Right atrium auricular region (tissue), 2 donors: ENCODE results near the gene NFILZ. TPM values are rescaled to one million over a fixed set of nuclear protein-coding genes. Genes with fewer than 3 reads are reported as not detected.

Experiments used
- DNase-seq: peaks from one replicate; pipeline ENCODE4 v3.0.0-alpha.2; 2019; ENCODE audit warnings: low spot score
- H3K27ac ChIP-seq, 2 donors: fragments of 200-600 bp; sonication (generic); 1 replicate in 1 of 2; 2 replicates in 1 of 2; pipeline ENCODE4 v1.5.1; 2016 to 2019
- H3K27me3 ChIP-seq, 2 donors: fragments of 200-600 bp; sonication (generic); one replicate each; pipeline versions ENCODE4 v1.5.1 to v1.6.0; 2017 to 2019
- H3K36me3 ChIP-seq: fragments of 200-600 bp; sonication (generic); one replicate; pipeline ENCODE4 v1.5.1; 2016
- H3K4me1 ChIP-seq, 2 donors: fragments of 200-600 bp; sonication (generic); one replicate each; pipeline versions ENCODE4 v1.5.1 to v1.6.0; 2017 to 2019
- H3K4me3 ChIP-seq, 2 donors: fragments of 200-600 bp; sonication (generic); 1 replicate in 1 of 2; 2 replicates in 1 of 2; pipeline ENCODE4 v1.5.1; 2017 to 2019; ENCODE audit warnings: mild to moderate bottlenecking in 1 of 2, moderate library complexity in 1 of 2
- H3K9me3 ChIP-seq, 2 donors: fragments of 200-600 bp; sonication (generic); one replicate each; pipeline ENCODE4 v1.5.1; 2019
- total RNA-seq, 2 donors: library from RNA; depleted of rRNA; stranded (reverse); fragments of >200 nt; gene quantifications; one replicate each; pipeline ENCODE4 v1.1.0, GENCODE V29; 2016
- TF ChIP-seq, protein P1 (sequence below), 2 donors: fragments of 200-600 bp; sonication (generic); IDR thresholded peaks; one replicate each; pipeline ENCODE4 v1.5.1; 2019; ENCODE audit warnings: antibody characterized with exemption in 2 of 2

Gene NFILZ
- total RNA-seq, 2 donors from 2014 or later = not detected

DNA sequence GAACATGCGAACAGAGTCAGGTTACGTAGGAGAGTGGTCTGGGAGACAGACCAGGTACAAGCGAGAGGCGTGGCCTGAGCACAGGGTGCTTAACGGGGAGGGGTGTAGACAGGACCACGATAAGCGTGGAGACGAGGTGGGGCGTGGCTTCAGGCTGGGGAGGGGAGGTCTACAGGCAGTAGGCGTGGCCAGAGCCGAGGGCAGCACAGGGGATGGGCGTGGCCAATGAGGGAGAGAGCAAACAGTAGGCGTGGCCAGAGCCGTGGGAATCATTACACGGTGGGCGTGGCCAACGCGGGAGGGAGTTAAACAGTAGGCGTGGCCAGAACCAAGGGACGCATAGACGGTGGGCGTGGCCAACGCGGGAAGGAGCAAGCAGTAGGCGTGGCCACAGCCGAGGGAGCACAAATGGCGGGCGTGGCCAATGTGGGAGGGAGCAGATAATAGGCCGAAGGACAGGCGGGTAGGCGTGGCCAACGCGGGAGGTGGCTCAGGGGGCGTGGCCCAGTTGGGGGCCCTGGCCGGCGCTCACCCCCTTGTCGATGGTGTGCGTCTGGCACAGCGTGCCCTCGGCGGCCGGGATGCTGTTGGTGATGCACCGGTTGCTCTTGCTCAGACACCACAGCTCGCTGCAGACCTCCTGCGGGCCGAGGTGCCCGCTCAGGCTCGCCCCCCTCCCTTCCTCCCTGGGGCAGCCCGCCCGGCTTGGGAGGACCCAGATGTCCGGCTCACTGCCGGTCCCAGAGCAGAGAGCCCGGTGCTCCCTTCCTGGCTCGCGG is 38.0 kb upstream of the NFILZ start:
- DNase-seq = peak; percentile 98
- Histone ChIP-seq H3K9me3 (peaks cover 0 to 6% of the 10 kb centered on the region in 2 donors), H3K36me3 (peaks cover 6% of the 10 kb centered on the region), H3K4me1 (peaks cover 0 to 32% of the 10 kb centered on the region in 2 donors), H3K27ac (peak overlapping the region in 1 of 2 donors; percentile 29), H3K4me3 (peak overlapping the region; percentile 15 to 46), H3K27me3 (no peaks in the 10 kb centered on the region)
- TF ChIP-seq, protein P1, sequence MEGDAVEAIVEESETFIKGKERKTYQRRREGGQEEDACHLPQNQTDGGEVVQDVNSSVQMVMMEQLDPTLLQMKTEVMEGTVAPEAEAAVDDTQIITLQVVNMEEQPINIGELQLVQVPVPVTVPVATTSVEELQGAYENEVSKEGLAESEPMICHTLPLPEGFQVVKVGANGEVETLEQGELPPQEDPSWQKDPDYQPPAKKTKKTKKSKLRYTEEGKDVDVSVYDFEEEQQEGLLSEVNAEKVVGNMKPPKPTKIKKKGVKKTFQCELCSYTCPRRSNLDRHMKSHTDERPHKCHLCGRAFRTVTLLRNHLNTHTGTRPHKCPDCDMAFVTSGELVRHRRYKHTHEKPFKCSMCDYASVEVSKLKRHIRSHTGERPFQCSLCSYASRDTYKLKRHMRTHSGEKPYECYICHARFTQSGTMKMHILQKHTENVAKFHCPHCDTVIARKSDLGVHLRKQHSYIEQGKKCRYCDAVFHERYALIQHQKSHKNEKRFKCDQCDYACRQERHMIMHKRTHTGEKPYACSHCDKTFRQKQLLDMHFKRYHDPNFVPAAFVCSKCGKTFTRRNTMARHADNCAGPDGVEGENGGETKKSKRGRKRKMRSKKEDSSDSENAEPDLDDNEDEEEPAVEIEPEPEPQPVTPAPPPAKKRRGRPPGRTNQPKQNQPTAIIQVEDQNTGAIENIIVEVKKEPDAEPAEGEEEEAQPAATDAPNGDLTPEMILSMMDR (IDR thresholded peaks at IDR 0.05) = no peak

DNA sequence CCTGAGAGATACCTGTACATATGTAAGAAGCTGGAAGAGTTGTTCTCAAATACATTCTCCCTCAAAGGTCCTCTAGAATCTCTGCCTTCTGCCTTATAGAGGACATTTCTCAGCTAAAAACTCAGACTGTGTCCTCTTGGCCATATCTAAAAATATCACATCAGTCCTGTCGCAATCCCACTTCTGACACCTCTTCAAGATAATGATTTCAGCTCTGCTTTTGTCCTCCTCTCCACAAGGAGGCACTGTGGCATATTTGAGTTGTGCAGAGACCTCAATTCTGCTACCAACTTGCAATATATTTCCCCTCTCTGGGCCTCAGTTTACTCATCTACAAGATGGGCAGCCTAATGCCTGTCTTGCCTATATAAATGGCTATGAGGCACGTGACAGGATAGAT is 36.5 kb upstream of the NFILZ start:
- Histone ChIP-seq H3K36me3 (peaks cover 6% of the 10 kb centered on the region), H3K4me3 (no peak overlapping the region), H3K27me3 (no peaks in the 10 kb centered on the region), H3K9me3 (peaks cover 0 to 6% of the 10 kb centered on the region in 2 donors), H3K4me1 (peaks cover 0 to 32% of the 10 kb centered on the region in 2 donors), H3K27ac (no peak overlapping the region)
- DNase-seq = no peak
- TF ChIP-seq, protein P1 (IDR thresholded peaks at IDR 0.05) = peak in 1 of 2 donors; percentile 18

DNA sequence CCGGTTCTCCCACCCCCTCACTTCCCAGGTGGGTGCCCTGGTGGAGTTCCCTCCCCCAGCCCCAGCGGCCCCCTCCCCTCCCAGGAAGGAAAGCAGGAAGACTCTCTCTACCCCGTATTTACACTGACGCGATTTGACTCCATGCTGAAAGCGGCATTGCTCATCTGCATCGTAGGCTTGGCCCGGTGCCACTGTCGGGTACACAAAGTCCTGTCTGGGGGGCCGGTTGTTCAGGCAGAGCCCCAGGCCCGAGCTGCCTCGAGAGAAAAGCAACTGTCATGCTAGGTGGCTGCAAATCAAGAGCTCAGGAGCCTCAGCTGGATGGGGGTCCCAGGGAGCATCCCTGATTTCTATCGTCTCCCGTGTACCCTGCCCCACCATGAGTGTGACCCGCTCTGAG is 34.8 kb upstream of the NFILZ start:
- Histone ChIP-seq H3K36me3 (peaks cover 14% of the 10 kb centered on the region), H3K4me1 (peaks cover 0 to 32% of the 10 kb centered on the region in 2 donors), H3K4me3 (no peak overlapping the region), H3K9me3 (peaks cover 0 to 6% of the 10 kb centered on the region in 2 donors), H3K27me3 (no peaks in the 10 kb centered on the region), H3K27ac (no peak overlapping the region)
- TF ChIP-seq, protein P1 (IDR thresholded peaks at IDR 0.05) = no peak
- DNase-seq = no peak

DNA sequence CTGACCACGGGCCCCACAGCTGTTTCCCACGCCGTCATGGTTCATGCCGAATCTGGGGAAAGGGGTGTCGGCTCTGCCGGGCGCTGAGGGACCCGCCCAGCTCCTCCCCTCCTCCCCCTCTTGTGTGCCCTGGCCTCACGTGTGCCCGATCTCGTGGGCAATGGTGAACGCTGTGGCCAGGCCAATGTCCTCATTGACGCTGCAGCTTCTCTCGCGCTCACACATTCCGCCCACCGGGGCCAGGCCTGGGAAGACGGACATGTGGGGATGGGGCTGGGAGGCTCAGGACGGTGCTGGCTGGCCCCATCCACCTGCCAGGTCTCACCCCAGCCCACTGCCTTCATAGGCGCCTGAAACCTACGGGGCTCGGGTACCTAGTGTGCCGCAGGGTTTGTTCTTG is 34.3 kb upstream of the NFILZ start:
- no peak for DNase-seq
- Histone ChIP-seq H3K9me3 (peaks cover 0 to 6% of the 10 kb centered on the region in 2 donors), H3K36me3 (peaks cover 14% of the 10 kb centered on the region), H3K4me1 (peaks cover 0 to 32% of the 10 kb centered on the region in 2 donors), H3K27me3 (no peaks in the 10 kb centered on the region), H3K27ac (no peak overlapping the region), H3K4me3 (no peak overlapping the region)
- TF ChIP-seq, protein P1 (IDR thresholded peaks at IDR 0.05) = no peak

DNA sequence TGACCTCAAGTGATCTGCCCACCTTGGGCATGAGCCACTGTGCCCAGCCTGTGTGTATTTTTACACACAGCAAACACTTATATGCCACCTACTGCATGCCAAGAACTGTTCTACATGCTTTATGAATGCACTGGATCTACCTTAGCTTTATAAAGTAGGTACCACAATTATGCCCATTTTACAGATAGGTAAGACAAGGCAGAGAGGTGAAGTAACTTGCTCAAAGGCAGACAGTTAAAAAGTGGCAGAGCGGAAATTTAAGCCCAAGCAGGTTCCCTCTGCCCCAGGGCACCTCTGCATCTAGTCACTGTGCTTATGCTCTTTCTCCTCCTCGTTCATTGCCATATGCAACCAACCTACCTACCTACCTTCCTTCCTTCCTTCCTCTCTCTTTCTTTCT is 30.4 kb upstream of the NFILZ start:
- H3K4me1 ChIP-seq = peaks cover 0 to 9% of the 10 kb centered on the region in 2 donors
- H3K36me3 ChIP-seq = peaks cover 23% of the 10 kb centered on the region
- no peaks in the 10 kb centered on the region for H3K27me3 ChIP-seq
- no peak overlapping the region for H3K4me3 ChIP-seq
- H3K9me3 ChIP-seq = peaks cover 3 to 8% of the 10 kb centered on the region in 2 donors
- TF ChIP-seq, protein P1 (IDR thresholded peaks at IDR 0.05) = no peak
- no peak for DNase-seq
- H3K27ac ChIP-seq = no peak overlapping the region
